GM23248 (cell line): Measurements from ENCODE around the gene CLEC16A.

ENCODE experiments used
- EZH2 ChIP-seq: fragments of 200-600 bp; sonication (generic); IDR thresholded peaks from 2 replicates; pipeline ENCODE4 v1.6.1; 2018; ENCODE audit warnings: antibody characterized with exemption, mild to moderate bottlenecking; ENCODE audit not compliant: insufficient read depth, poor library complexity, severe bottlenecking
- EZH2phosphoT487 ChIP-seq: fragments of 200-600 bp; sonication (generic); IDR thresholded peaks from 2 replicates; pipeline ENCODE4 v1.6.1; 2018; ENCODE audit warnings: antibody characterized with exemption, moderate library complexity, mild to moderate bottlenecking, low read depth; ENCODE audit not compliant: insufficient read depth

DNA sequence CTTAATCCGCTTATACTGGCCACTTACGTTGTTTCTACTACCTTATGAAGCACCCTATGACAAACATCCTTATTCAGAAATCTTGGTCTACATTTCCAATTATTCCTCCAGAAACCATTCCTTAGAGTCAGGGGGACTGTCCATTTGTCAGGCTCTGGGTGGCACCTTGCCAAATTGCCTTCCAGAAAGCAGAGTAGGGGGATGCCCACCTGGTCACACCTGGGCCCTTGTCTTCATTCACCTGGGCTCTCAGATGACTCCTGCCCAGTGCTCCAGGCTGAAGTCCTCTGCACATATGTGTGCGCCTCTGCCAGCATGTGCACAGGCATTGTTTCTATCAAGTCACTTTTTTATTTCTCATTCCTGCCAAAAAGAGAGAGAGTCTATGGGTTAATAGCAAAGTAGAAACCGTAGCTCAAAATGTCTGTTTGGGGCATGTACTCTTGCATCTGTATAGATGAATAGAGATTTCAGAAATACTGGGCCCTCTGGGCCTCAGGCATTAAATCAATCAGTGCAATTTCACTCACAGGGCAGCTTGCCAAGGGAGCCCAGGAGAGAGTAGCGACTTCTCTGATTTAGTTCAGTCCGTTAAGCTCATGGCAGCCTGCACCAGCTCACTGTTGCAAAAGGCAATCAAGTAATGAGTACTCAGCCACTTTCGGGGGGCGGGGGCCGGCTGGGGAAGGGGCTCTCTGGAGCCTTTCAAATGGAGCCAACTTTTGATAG, 207.0 kb downstream of the CLEC16A start:
- TF ChIP-seq EZH2 (no peak), EZH2phosphoT487 (no peak)
